ENCODE results near the gene CES3. TPM values are rescaled to one million over a fixed set of nuclear protein-coding genes. Genes with fewer than 3 reads are reported as not detected.
"Not testable (repeated sequence)": the region's sequence is repeated elsewhere in the genome, so short reads cannot be mapped to it uniquely, and the experiment has no call there.

The CES3 gene
- total RNA-seq, 1 donor: 0.54 TPM

DNA sequence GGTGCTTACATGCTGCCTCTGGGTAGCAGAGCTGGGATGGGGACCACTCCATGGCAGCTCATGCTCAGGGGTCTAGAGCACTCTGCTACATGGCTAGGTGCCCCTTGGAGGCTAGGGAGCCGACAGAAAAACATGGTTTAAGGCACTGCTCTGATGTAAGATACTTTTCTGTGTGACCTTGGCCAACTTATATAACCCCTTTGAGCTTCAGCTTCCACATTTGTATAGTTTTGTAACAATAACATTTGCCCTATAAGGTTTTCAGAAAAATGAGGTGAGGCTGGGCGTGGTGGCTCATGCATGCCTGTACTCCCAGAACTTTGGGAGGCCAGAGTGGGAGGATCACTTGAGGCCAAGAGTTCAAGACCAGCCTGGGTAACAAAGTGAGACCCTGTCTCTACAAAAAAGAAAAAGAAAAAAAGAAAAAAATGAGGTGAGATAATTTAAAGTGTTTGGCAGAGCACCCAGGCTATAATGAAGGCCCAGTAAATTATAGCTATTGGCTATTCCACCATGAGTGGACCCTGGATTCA, 30.5 kb downstream of the CES3 start:
- DNase-seq (ENCODE audit: low read depth): no peak
- H3K4me3 ChIP-seq (ENCODE audit: low read depth, low read length): no peak overlapping the region
- TF ChIP-seq, protein P1, sequence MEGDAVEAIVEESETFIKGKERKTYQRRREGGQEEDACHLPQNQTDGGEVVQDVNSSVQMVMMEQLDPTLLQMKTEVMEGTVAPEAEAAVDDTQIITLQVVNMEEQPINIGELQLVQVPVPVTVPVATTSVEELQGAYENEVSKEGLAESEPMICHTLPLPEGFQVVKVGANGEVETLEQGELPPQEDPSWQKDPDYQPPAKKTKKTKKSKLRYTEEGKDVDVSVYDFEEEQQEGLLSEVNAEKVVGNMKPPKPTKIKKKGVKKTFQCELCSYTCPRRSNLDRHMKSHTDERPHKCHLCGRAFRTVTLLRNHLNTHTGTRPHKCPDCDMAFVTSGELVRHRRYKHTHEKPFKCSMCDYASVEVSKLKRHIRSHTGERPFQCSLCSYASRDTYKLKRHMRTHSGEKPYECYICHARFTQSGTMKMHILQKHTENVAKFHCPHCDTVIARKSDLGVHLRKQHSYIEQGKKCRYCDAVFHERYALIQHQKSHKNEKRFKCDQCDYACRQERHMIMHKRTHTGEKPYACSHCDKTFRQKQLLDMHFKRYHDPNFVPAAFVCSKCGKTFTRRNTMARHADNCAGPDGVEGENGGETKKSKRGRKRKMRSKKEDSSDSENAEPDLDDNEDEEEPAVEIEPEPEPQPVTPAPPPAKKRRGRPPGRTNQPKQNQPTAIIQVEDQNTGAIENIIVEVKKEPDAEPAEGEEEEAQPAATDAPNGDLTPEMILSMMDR (IDR thresholded peaks at IDR 0.05; ENCODE audit: insufficient read depth, low read length): no peak

DNA sequence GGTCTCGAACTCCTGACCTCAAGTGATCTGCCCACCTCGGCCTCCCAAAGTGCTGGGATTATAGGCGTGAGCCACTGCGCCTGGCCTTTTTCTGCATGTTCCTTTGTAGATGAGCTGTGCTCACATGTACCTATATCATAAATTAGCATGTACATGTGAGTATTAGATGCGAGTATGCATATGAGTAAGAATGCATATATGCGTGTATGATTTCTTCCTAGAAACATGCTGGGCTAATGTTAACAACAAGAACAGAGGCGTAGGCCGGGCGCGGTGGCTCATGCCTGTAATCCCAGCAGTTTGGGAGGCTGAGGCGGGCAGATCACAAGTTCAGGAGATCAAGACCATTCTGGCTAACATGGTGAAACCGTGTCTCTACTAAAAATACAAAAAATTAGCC, 32.5 kb downstream of the CES3 start:
- not testable (repeated sequence) for H3K4me3 ChIP-seq (ENCODE audit: low read depth, low read length); DNase-seq (ENCODE audit: low read depth)

DNA sequence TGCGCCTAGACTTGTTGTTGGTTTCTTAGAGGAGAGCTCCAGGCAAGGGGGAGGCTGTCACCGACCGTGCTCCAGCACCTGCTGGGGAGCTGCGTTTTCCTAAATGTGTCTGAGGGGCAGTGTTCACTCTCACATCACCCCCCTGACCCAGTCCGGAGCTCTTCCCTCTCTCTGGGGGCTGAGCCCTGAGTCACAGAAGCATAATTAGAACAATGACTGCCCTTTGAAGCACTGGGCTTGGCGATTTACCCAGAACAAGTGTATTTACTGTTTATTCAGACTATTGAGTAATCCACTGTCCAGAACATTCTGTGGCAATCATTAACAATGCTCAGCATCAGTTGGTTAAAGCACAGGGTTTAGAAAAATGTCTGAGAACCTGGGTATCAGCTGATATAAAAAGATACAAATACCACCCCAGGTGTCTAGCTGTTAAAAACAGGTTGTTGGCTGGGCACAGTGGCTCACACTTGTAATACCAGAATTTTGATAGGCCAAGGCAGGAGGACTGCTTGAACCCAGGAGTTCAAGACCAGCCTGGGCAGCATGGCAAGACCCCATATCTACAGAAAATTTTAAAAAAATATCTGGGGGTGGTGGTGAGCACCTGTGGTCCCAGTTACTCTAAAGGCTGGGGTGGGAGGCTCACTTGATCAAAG, 35.4 kb downstream of the CES3 start:
- H3K4me3 ChIP-seq (ENCODE audit: low read depth, low read length): no peak overlapping the region
- TF ChIP-seq, protein P1 (IDR thresholded peaks at IDR 0.05; ENCODE audit: insufficient read depth, low read length): no peak
- peak; percentile 81 for DNase-seq (ENCODE audit: low read depth)

DNA sequence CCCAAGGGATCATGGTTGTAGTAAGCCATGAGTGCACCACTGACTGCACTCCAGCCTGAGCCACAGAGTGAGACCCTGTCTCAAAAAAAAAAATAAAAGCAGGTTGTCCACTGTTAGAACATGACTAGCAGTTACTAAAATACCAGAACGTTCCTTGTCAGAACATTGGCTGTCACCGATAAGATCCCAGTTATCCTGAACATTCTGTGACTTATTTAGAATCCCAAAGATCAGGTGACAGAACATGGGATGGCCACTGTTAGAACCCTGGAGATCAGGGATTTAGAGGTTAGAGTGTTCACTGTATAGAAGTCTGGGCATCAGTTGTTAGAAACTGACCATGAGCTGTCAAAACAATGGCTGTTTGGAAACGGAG, 35.9 kb downstream of the CES3 start:
- no peak for DNase-seq (ENCODE audit: low read depth)
- TF ChIP-seq, protein P1 (IDR thresholded peaks at IDR 0.05; ENCODE audit: insufficient read depth, low read length): no peak
- no peak overlapping the region for H3K4me3 ChIP-seq (ENCODE audit: low read depth, low read length)

DNA sequence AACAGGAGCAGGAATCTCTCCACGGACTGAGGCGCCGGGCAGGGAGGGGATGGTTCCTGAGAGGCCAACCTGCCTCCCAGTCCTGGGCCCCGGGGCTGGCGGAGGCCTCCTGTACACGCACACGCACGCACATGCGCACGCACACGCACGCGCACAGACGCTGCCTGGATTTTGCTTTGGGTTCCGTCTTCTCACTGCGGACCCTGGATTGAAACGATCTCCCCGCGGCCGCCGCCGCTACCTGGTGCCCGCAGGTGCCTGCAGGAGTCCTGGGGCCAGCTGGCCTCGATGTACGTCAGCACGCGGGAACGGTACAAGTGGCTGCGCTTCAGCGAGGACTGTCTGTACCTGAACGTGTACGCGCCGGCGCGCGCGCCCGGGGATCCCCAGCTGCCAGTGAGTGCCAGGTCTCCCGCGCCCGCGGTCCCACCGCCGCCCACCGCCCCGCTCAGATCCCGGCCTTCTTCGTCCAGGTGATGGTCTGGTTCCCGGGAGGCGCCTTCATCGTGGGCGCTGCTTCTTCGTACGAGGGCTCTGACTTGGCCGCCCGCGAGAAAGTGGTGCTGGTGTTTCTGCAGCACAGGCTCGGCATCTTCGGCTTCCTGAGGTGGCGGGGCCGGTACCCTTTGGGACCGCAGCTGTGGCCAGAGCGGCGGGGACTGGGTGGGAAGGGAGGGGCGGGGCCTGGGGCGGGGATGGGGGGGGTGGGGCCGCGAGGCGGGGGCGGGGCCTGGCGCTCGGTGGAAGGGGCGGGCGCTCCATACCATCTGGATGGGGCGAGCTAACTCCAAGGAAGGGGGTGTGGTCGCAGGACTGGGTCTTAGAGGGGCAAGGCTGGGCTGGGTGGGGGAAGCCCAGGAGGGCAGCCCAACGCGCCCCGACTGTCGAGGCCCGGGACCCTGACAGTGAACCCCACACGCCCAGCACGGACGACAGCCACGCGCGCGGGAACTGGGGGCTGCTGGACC, 39.6 kb downstream of the CES3 start:
- TF ChIP-seq, protein P1 (IDR thresholded peaks at IDR 0.05; ENCODE audit: insufficient read depth, low read length): no peak
- DNase-seq (ENCODE audit: low read depth): no peak
- peak overlapping the region; percentile 62 for H3K4me3 ChIP-seq (ENCODE audit: low read depth, low read length)

DNA sequence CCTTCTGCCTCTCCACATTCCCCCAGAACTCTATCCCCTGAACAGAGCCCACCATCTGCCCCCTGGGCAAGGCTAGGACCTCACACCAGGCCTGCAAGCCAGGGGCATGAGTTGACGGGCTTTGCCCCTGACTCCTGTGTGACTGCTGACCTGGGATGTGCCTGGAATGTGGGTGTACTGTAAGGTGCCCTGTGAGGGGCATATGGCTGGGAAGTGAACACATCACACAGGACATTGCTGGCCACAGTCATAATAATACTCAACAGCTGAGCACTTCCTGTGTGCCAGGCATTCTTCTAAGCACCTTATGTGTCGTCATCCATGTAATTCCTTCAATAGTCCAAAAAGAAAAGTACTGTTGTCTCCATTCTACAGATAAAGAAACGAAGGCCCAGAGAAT, 40.7 kb downstream of the CES3 start:
- no peak overlapping the region for H3K4me3 ChIP-seq (ENCODE audit: low read depth, low read length)
- DNase-seq (ENCODE audit: low read depth): no peak
- TF ChIP-seq, protein P1 (IDR thresholded peaks at IDR 0.05; ENCODE audit: insufficient read depth, low read length): no peak
